HEK293 (cell line): Measurements from ENCODE around the gene TMEM255A.

Experiments used
- ZBTB1 ChIP-seq: fragments of 450-650 bp; formaldehyde crosslinking; IDR thresholded peaks from 2 replicates; pipeline ENCODE4 v1.5.1; 2016; ENCODE audit warnings: missing biosample characterization, missing genetic modification characterization
- ZBTB8A ChIP-seq: fragments of 450-650 bp; formaldehyde crosslinking; IDR thresholded peaks from 2 replicates; pipeline ENCODE4 v1.5.1; 2016; ENCODE audit warnings: missing biosample characterization, missing genetic modification characterization
- ZEB2 ChIP-seq: fragments of 450-650 bp; formaldehyde crosslinking; IDR thresholded peaks from 2 replicates; pipeline ENCODE4 v1.5.1; 2016; ENCODE audit warnings: missing biosample characterization, missing genetic modification characterization
- ZFP69B ChIP-seq: fragments of 450-650 bp; formaldehyde crosslinking; IDR thresholded peaks from 2 replicates; pipeline ENCODE4 v1.5.1; 2016; ENCODE audit warnings: missing biosample characterization, missing genetic modification characterization
- ZNF184 ChIP-seq: fragments of 450-650 bp; IDR thresholded peaks from 2 replicates; pipeline ENCODE4 v1.5.1; 2018; ENCODE audit warnings: missing biosample characterization, mild to moderate bottlenecking, missing genetic modification characterization
- ZNF202 ChIP-seq: fragments of 450-650 bp; formaldehyde crosslinking; IDR thresholded peaks from 2 replicates; pipeline ENCODE4 v1.5.1; 2016; ENCODE audit warnings: missing biosample characterization, missing genetic modification characterization, borderline replicate concordance
- ZNF223 ChIP-seq: fragments of 450-650 bp; formaldehyde crosslinking; IDR thresholded peaks from 2 replicates; pipeline ENCODE4 v1.5.1; 2016; ENCODE audit warnings: missing biosample characterization, missing genetic modification characterization
- ZNF24 ChIP-seq: fragments of 450-650 bp; formaldehyde crosslinking; IDR thresholded peaks from 2 replicates; pipeline ENCODE4 v1.5.1; 2016; ENCODE audit warnings: missing biosample characterization, missing genetic modification characterization
- ZNF473 ChIP-seq: fragments of 450-650 bp; formaldehyde crosslinking; IDR thresholded peaks from 2 replicates; pipeline ENCODE4 v1.5.1; 2017; ENCODE audit warnings: missing biosample characterization, missing genetic modification characterization
- ZNF596 ChIP-seq: fragments of 450-650 bp; IDR thresholded peaks from 2 replicates; pipeline ENCODE4 v1.5.0; 2018; ENCODE audit warnings: missing biosample characterization, mild to moderate bottlenecking, missing genetic modification characterization, moderate library complexity
- ZNF629 ChIP-seq: fragments of 450-650 bp; formaldehyde crosslinking; IDR thresholded peaks from 2 replicates; pipeline ENCODE4 v1.5.1; 2017; ENCODE audit warnings: missing biosample characterization, missing genetic modification characterization
- ZNF645 ChIP-seq: fragments of 450-650 bp; formaldehyde crosslinking; IDR thresholded peaks from 2 replicates; pipeline ENCODE4; 2016; ENCODE audit warnings: missing biosample characterization, missing genetic modification characterization
- ZNF76 ChIP-seq: fragments of 450-650 bp; formaldehyde crosslinking; IDR thresholded peaks from 2 replicates; pipeline ENCODE4; 2016; ENCODE audit warnings: low read depth, missing biosample characterization, missing genetic modification characterization, borderline replicate concordance
- ZNF776 ChIP-seq: fragments of 450-650 bp; formaldehyde crosslinking; IDR thresholded peaks from 2 replicates; pipeline ENCODE4 v1.5.0; 2017; ENCODE audit warnings: missing biosample characterization, missing genetic modification characterization, borderline replicate concordance
- ZNF837 ChIP-seq: fragments of 450-650 bp; formaldehyde crosslinking; IDR thresholded peaks from 2 replicates; pipeline ENCODE4 v1.5.1; 2016; ENCODE audit warnings: missing biosample characterization, missing genetic modification characterization
- ZNF843 ChIP-seq: fragments of 450-650 bp; formaldehyde crosslinking; IDR thresholded peaks from 2 replicates; pipeline ENCODE4 v1.5.1; 2016; ENCODE audit warnings: missing biosample characterization, missing genetic modification characterization
- TF ChIP-seq, protein P1 (sequence below): fragments of 450-650 bp; IDR thresholded peaks from 2 replicates; pipeline ENCODE4 v1.5.1; 2018; ENCODE audit warnings: missing biosample characterization, missing genetic modification characterization
- TF ChIP-seq, protein P2 (sequence below): fragments of 450-650 bp; formaldehyde crosslinking; optimal IDR thresholded peaks from 2 replicates; pipeline ENCODE3; 2016; ENCODE audit warnings: missing biosample characterization, mild to moderate bottlenecking, missing genetic modification characterization
- TF ChIP-seq, protein P3 (sequence below): fragments of 450-650 bp; formaldehyde crosslinking; IDR thresholded peaks from 2 replicates; pipeline ENCODE4 v1.5.1; 2017; ENCODE audit warnings: missing biosample characterization, missing genetic modification characterization
- TF ChIP-seq, protein P4 (sequence below): fragments of 450-650 bp; formaldehyde crosslinking; IDR thresholded peaks from 2 replicates; pipeline ENCODE4 v1.5.1; 2017; ENCODE audit warnings: missing biosample characterization, missing genetic modification characterization
- TF ChIP-seq, protein P5 (sequence below): fragments of 450-650 bp; formaldehyde crosslinking; IDR thresholded peaks from 2 replicates; pipeline ENCODE4 v1.5.1; 2016; ENCODE audit warnings: missing biosample characterization, missing genetic modification characterization, borderline replicate concordance

The TMEM255A gene

GRCh38 chrX:120310861-120311726, at the start of gene TMEM255A (continued):
- TF ChIP-seq ZNF776 (tag by site-specific recombination) (no peak), ZNF629 (tag by site-specific recombination) (no peak), ZNF223 (tag by site-specific recombination) (no peak), ZNF76 (tag by site-specific recombination) (no peak; the same call in 1 of the 2 replicates), ZNF473 (tag by site-specific recombination) (no peak), ZNF843 (tag by site-specific recombination) (no peak), ZBTB1 (tag by site-specific recombination) (no peak), ZNF596 (tag by site-specific recombination) (no peak), ZBTB8A (tag by site-specific recombination) (0 out of 2 replicates have a peak, but pooled peaks have one; percentile 2), ZNF837 (tag by site-specific recombination) (no peak), ZFP69B (tag by site-specific recombination) (no peak), ZEB2 (tag by site-specific recombination) (no peak), ZNF24 (tag by site-specific recombination) (no peak), ZNF202 (tag by site-specific recombination) (no peak), ZNF184 (tag by site-specific recombination) (no peak), ZNF645 (no peak)
- TF ChIP-seq, protein P1, sequence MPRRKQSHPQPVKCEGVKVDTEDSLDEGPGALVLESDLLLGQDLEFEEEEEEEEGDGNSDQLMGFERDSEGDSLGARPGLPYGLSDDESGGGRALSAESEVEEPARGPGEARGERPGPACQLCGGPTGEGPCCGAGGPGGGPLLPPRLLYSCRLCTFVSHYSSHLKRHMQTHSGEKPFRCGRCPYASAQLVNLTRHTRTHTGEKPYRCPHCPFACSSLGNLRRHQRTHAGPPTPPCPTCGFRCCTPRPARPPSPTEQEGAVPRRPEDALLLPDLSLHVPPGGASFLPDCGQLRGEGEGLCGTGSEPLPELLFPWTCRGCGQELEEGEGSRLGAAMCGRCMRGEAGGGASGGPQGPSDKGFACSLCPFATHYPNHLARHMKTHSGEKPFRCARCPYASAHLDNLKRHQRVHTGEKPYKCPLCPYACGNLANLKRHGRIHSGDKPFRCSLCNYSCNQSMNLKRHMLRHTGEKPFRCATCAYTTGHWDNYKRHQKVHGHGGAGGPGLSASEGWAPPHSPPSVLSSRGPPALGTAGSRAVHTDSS (tag by site-specific recombination), result 0 out of 2 replicates have a peak, but pooled peaks have one; percentile 22
- TF ChIP-seq, protein P2, sequence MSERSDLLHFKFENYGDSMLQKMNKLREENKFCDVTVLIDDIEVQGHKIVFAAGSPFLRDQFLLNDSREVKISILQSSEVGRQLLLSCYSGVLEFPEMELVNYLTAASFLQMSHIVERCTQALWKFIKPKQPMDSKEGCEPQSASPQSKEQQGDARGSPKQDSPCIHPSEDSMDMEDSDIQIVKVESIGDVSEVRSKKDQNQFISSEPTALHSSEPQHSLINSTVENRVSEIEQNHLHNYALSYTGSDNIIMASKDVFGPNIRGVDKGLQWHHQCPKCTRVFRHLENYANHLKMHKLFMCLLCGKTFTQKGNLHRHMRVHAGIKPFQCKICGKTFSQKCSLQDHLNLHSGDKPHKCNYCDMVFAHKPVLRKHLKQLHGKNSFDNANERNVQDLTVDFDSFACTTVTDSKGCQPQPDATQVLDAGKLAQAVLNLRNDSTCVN (tag by site-specific recombination), result peak; percentile 25
- TF ChIP-seq, protein P3, sequence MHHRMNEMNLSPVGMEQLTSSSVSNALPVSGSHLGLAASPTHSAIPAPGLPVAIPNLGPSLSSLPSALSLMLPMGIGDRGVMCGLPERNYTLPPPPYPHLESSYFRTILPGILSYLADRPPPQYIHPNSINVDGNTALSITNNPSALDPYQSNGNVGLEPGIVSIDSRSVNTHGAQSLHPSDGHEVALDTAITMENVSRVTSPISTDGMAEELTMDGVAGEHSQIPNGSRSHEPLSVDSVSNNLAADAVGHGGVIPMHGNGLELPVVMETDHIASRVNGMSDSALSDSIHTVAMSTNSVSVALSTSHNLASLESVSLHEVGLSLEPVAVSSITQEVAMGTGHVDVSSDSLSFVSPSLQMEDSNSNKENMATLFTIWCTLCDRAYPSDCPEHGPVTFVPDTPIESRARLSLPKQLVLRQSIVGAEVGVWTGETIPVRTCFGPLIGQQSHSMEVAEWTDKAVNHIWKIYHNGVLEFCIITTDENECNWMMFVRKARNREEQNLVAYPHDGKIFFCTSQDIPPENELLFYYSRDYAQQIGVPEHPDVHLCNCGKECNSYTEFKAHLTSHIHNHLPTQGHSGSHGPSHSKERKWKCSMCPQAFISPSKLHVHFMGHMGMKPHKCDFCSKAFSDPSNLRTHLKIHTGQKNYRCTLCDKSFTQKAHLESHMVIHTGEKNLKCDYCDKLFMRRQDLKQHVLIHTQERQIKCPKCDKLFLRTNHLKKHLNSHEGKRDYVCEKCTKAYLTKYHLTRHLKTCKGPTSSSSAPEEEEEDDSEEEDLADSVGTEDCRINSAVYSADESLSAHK (tag by site-specific recombination), result 0 out of 2 replicates have a peak, but pooled peaks have one; percentile 56
- TF ChIP-seq, protein P4, sequence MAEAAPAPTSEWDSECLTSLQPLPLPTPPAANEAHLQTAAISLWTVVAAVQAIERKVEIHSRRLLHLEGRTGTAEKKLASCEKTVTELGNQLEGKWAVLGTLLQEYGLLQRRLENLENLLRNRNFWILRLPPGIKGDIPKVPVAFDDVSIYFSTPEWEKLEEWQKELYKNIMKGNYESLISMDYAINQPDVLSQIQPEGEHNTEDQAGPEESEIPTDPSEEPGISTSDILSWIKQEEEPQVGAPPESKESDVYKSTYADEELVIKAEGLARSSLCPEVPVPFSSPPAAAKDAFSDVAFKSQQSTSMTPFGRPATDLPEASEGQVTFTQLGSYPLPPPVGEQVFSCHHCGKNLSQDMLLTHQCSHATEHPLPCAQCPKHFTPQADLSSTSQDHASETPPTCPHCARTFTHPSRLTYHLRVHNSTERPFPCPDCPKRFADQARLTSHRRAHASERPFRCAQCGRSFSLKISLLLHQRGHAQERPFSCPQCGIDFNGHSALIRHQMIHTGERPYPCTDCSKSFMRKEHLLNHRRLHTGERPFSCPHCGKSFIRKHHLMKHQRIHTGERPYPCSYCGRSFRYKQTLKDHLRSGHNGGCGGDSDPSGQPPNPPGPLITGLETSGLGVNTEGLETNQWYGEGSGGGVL (tag by site-specific recombination), result peak; percentile 96
- TF ChIP-seq, protein P5, sequence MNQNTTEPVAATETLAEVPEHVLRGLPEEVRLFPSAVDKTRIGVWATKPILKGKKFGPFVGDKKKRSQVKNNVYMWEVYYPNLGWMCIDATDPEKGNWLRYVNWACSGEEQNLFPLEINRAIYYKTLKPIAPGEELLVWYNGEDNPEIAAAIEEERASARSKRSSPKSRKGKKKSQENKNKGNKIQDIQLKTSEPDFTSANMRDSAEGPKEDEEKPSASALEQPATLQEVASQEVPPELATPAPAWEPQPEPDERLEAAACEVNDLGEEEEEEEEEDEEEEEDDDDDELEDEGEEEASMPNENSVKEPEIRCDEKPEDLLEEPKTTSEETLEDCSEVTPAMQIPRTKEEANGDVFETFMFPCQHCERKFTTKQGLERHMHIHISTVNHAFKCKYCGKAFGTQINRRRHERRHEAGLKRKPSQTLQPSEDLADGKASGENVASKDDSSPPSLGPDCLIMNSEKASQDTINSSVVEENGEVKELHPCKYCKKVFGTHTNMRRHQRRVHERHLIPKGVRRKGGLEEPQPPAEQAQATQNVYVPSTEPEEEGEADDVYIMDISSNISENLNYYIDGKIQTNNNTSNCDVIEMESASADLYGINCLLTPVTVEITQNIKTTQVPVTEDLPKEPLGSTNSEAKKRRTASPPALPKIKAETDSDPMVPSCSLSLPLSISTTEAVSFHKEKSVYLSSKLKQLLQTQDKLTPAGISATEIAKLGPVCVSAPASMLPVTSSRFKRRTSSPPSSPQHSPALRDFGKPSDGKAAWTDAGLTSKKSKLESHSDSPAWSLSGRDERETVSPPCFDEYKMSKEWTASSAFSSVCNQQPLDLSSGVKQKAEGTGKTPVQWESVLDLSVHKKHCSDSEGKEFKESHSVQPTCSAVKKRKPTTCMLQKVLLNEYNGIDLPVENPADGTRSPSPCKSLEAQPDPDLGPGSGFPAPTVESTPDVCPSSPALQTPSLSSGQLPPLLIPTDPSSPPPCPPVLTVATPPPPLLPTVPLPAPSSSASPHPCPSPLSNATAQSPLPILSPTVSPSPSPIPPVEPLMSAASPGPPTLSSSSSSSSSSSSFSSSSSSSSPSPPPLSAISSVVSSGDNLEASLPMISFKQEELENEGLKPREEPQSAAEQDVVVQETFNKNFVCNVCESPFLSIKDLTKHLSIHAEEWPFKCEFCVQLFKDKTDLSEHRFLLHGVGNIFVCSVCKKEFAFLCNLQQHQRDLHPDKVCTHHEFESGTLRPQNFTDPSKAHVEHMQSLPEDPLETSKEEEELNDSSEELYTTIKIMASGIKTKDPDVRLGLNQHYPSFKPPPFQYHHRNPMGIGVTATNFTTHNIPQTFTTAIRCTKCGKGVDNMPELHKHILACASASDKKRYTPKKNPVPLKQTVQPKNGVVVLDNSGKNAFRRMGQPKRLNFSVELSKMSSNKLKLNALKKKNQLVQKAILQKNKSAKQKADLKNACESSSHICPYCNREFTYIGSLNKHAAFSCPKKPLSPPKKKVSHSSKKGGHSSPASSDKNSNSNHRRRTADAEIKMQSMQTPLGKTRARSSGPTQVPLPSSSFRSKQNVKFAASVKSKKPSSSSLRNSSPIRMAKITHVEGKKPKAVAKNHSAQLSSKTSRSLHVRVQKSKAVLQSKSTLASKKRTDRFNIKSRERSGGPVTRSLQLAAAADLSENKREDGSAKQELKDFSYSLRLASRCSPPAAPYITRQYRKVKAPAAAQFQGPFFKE (tag by site-specific recombination), result no peak
- TF ChIP-seq, all 188 proteins: peak for 21
